Measurements from ENCODE around the gene EBF3.

EBF3 gene

GRCh38 chr10:129971381-129972144 is 7.5 kb upstream of the EBF3 start:
- no peak for DNase-seq

- no peak for DNase-seq
Measured at GRCh38 chr10:129970465-129971364, 6.6 kb upstream of the EBF3 start.

GRCh38 chr10:129969911-129970464 is 5.9 kb upstream of the EBF3 start:
- DNase-seq: no peak

DNA sequence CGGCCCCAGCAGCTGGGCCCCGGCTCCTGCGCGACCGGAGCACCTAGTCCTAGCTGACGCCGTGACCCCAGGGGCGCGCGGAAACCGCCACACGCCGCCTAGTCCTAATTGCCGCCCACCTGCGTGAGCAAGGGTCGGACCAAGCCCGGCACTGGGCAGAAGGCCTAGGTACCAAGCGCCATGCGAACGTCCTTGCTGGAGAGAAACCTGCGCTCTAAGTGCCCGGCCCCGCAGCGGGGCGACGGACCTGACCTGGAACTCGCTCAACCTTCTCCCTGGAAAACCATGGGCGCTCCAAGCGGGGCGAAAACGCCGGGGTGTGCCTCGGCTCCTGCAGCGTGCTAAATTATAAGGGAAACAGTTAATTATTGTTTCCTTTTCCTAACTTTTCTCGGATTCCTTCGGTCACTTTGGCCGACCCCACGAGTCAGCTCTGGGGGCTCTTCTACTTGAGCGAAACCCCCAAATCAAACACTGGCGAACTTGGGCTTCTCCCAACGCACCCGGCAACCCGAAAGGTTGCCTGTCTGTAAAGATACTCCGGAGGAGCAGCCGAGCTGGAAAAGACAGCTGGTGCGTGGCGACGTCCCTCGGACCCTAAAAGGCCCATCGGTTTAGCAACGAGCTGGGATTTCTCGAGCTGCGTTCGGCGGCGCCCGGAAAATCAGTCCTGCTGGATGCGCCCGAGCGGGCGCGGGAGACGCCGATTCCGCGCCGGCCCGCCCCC is 5.3 kb upstream of the EBF3 start:
- DNase-seq: no peak

GRCh38 chr10:129968853-129969183 is 4.7 kb upstream of the EBF3 start:
- DNase-seq: no peak

- DNase-seq: no peak
Measured at GRCh38 chr10:129968020-129968852, 4.2 kb upstream of the EBF3 start.

DNA sequence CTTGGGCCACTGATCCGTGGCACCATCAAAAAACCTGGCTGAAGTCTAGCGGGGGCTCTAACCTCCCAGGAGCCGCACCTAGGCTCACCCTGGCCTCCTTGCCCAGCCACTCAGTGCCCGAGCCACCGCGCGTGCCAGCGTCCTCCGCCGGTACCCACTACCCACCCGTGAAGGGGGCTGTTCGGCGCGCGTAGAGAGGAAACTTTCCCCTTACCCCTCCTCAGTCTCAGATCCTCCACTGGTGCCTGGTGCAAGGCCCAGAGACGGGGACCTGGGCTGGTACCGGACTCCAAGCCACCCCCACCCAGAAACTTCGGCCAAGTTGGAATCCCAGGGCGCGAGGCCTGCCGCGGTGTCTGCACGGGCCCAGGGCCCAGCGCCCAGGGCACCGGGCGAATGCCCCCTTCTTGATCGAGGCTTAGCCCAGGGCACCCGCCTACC is 3.5 kb upstream of the EBF3 start:
- no peak for DNase-seq

DNA sequence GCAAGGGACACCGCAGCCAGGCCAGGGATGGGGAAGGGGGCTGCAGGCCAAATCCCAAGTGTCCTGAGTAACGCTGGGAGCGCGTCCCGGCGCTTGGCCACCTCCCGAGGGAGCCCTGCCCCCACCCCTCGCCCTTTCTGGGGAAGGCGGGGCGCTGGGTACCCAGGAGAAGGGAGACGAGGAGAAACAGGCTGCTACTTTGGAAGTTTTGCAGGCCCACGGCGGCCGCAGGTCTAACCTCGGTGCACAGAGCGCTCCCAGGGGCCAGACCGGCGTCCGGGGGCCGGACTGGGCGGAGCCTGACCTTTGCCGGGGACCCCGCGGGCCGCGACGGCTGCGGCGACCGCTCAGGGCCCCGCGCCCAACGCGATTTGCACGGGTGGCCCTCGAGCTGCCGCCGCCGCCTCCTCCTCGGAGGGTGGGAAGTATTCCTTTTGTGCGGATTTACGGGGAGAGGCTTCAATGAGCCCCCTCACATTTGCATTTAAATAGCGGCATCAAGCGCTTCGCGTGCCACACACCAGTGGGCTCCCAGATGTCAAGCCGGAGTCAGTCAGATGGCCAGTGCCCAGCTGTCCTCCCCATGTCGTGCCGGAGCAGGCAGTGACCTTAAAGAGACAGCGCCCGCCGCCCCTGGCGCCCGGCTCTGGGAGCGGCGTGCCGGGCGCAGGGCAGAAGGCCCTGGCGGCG is 3.0 kb upstream of the EBF3 start:
- DNase-seq: no peak

- DNase-seq: no peak
Measured at GRCh38 chr10:129966370-129966888, 2.4 kb upstream of the EBF3 start.

GRCh38 chr10:129965959-129966358 is 1.9 kb upstream of the EBF3 start:
- DNase-seq: no peak

- no peak for DNase-seq
Measured at GRCh38 chr10:129965425-129965808, 1.3 kb upstream of the EBF3 start.

DNA sequence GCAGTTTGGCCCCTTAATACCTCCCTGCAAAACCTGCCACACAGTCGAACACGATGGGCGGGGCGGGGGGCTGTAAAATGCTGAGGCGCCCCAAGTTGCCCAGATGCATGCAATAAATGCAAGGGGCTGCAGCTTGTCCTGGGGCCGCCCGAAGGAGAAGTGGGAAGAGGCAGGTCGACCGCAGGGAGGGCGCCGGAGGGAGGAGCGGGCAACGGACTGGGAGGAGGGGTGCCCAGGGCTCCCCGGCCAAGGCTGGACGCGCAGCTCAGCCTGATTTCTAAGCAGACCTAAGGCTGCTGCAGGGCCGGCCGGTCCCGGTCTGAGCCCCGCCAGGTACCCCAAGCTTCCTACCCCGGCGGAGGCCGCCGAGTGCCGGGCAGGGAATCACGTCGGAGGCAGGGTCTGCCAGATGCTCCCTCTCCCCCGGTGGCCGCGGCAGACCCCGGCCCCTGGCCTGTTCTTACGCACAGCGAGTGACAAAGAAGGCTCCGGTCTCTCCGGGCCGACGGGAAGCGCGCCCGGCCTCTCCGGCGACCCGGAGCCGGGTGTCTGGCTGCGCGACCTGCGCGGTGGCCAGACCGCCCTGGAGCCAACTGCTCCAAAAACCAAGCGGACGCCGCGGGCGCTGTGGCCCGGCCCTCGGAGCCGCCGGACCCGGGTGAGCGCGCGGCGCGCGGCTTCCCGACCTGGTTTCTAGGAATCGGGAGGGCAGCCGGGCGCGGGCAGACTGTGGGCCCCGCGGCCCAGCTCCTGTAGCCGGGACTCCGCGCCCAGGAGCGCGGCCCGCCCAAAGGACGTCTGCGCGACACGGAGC is 744 bp upstream of the EBF3 start:
- DNase-seq: no peak

DNA sequence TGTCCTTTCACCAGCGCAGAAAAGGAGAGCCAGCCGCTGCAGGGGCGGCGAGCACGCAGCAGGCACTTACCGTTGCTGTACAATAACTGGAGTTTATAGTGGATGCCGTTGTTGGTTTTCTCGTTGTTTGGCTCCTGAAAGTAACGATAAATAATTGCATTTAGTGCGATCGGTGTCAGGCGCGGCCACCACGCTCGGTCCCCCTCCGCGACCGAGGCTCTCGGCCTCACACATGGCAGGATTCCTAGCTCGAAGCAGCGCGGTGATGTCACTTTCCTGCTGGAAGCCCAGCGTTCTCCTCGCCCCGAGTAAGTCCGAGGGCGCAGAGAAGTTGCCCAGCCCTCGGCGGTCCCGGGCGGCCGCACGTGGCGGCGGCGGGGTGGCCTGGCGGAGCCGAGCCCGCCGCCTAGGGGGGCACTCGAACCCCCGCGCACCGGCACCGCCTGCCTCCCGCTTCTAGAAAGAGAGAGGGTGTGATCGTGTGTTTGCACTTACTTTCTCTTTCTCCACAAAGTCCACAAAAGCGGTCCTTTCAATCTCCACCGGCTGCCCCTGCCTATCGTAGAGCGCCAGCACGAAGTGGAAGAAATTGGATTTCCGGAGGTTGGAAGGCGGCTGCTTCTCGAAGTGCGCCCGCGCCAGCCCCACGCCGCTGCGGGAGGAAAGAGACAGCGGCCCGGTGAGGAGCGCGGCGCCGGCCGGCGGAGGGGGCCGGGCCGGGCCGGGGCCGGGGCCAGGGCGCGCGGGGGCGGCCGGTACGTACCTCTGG is 1.0 kb downstream of the EBF3 start:
- DNase-seq: no peak

DNA sequence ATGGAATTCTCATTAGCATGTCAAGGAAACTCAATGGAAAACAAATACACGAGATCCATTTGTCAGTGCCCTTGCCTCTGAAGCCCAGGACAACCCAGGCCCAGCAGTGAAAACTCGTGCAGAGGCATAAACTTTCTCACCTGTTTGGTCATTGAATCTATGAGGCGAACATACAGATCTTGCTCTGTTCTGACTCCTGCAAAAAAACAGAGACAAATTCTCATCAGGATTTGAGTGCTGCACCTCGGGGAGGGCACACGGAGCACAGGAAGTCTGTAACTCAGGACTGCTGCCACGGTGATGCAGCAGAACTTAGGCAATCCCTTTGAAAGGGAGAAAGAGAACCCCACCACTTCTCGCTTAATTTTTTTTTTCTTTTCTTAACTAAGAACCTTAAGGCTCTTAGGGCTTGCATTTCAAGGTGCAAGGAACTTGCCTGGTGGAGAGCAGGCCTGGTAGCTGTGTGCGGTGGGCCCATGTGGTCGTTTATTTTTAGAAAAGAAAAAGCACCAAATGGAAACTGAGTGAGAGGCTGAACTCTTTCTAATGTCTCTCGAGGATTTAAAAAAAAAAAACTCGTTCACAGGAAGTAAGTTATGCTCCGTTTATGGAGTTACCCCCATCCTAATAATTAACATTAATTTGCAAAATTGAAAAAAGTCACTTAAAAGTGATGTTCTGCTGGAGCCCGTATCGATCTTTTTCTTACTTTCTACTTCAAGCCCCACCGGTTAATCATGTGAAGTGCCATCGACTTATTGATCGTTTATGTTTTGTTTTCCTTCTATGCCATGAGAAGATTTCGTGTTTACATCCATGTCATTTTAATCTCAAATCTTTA is 1.8 kb downstream of the EBF3 start:
- DNase-seq: no peak

DNA sequence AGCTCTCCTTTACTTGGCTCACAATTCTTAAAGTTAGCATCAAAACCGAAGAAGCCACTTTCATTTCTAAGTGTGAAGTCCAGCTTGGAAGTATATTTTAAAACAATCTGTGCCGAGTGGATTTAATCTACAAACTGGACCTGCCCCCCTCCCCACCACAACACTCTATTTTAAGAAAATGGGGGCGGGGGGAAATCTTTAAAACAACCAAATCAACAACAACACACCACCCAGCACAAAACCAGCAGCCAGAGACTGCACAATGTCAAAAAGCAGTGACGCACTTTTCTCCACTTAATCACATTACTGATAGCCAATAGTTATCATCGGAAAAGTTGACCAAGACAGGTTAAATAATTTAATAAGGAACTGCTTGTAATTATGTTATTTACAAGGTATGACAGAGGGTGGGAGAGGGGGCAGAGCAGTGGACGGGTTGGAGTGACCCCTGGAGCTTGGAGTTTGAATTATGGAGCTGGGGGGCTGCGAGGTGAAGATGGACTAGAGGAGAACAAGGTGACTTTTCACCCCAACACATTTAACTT is 2.8 kb downstream of the EBF3 start:
- no peak for DNase-seq

DNA sequence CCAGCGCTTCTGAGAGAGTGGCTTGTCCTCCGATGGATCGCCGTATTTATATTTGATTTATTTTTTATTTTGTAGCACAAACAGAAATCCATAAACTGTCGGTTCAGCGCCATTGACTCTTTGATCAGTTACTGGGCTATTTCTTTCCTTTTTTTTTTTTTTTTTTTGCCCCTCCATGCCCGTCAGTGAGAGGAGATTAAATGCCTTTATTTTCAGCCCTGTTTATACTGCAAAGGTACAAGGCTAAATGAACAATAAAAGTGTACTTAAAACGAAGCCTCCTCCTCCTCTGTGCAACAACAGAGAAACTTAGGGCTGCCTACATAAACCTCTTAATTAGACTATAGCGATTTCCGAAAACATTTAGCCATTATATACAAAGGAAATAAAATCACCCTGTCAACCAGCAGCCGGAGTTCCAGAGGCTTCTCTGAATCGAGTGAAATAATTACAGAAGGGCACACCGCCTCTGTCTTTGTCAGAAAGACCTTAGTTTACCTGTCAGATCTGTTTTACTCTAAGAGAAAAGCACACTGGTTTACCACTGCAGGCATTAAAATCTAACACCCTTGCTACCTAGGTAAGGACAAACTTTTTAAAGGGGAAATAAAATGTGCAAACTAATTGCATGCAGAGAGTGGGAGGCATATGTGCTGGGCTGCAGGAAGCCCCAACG is 3.5 kb downstream of the EBF3 start:
- no peak for DNase-seq

GRCh38 chr10:129959544-129960480 is 4.3 kb downstream of the EBF3 start:
- DNase-seq: no peak

Data from midbrain (tissue), 1 donor.